ENCODE measurements around the gene ANKUB1. TPM values are rescaled to one million over a fixed set of nuclear protein-coding genes. Genes with fewer than 3 reads are reported as not detected.

Gene ANKUB1
- total and polyA plus RNA-seq, 2 experiments from 2014 or later: not detected

DNA sequence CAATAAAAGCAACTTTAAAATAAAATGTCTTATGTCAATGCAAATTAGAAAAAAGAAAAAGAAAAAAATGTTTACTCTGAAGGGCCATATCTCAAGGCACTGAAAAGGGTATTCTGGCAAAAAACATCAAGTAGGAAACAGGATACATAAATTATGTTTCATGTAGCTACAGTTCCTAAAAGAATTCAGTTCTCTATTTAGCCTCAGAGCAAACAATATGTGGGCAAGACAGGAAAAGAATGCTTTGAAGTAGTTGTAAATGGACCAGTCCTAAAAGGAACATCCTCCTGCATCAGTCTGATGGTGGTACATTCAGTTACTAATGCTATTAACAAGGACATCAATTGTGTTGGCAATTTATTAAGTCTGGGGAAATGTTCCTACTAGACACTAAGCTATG, 48.2 kb downstream of the ANKUB1 start:
- Histone ChIP-seq H3K9me3 (ENCODE audit: low read depth) (no peaks in the 10 kb centered on the region), H3K27ac (no peak overlapping the region), H4K20me1 (ENCODE audit: insufficient read depth, poor library complexity, severe bottlenecking) (no peaks in the 10 kb centered on the region), H3K4me3 (no peak overlapping the region), H2AFZ (no peak overlapping the region), H3K9me2 (replicated peaks; ENCODE audit: insufficient read depth) (no peaks in the 10 kb centered on the region), H3K36me3 (replicated peaks; ENCODE audit: insufficient read depth, low read depth) (no peaks in the 10 kb centered on the region), H3K4me2 (no peak overlapping the region), H3K27me3 (no peaks in the 10 kb centered on the region), H3K4me1 (ENCODE audit: insufficient read depth) (no peaks in the 10 kb centered on the region), H3K79me2 (no peaks in the 10 kb centered on the region)
- no peak for TF ChIP-seq EZH2 (IDR thresholded peaks at IDR 0.05; ENCODE audit: borderline replicate concordance)
- TF ChIP-seq EZH2phosphoT487 (IDR thresholded peaks at IDR 0.05; ENCODE audit: low read depth, severe bottlenecking, unreplicated experiment): no peak
- TF ChIP-seq, protein P1, sequence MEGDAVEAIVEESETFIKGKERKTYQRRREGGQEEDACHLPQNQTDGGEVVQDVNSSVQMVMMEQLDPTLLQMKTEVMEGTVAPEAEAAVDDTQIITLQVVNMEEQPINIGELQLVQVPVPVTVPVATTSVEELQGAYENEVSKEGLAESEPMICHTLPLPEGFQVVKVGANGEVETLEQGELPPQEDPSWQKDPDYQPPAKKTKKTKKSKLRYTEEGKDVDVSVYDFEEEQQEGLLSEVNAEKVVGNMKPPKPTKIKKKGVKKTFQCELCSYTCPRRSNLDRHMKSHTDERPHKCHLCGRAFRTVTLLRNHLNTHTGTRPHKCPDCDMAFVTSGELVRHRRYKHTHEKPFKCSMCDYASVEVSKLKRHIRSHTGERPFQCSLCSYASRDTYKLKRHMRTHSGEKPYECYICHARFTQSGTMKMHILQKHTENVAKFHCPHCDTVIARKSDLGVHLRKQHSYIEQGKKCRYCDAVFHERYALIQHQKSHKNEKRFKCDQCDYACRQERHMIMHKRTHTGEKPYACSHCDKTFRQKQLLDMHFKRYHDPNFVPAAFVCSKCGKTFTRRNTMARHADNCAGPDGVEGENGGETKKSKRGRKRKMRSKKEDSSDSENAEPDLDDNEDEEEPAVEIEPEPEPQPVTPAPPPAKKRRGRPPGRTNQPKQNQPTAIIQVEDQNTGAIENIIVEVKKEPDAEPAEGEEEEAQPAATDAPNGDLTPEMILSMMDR (IDR thresholded peaks at IDR 0.05; ENCODE audit: poor library complexity): no peak
- no peak for DNase-seq (ENCODE audit: low spot score)

DNA sequence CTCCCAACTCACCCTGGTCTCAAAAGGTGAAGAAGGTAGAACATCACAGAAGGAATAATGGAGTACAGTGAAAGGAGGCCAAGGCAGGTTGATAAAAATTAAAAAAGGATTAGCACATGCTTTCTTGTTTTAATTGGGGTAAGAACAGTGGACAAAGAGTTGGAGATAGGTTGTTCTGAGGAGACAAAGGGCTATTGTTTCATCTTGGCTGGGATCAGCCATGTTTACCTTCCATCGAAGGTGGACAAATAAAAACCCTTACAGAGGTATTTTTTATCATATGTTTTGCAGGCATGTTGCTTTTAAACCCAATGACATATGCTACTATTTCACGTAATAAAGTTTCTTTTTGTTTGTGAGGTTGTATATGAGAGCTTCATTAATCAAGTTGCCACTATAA, 53.0 kb downstream of the ANKUB1 start:
- Histone ChIP-seq H3K36me3 (replicated peaks; ENCODE audit: insufficient read depth, low read depth) (no peaks in the 10 kb centered on the region), H4K20me1 (ENCODE audit: insufficient read depth, poor library complexity, severe bottlenecking) (no peaks in the 10 kb centered on the region), H2AFZ (no peak overlapping the region), H3K9me2 (replicated peaks; ENCODE audit: insufficient read depth) (no peaks in the 10 kb centered on the region), H3K9me3 (ENCODE audit: low read depth) (no peaks in the 10 kb centered on the region), H3K27me3 (no peaks in the 10 kb centered on the region), H3K4me1 (ENCODE audit: insufficient read depth) (no peaks in the 10 kb centered on the region), H3K27ac (no peak overlapping the region), H3K4me3 (no peak overlapping the region), H3K4me2 (no peak overlapping the region), H3K79me2 (no peaks in the 10 kb centered on the region)
- 72% methylated on average over 2 of the region's 2 CpGs for WGBS (ENCODE audit: low lambda C conversion rate, missing lambda C conversion rate)
- no peak for DNase-seq (ENCODE audit: low spot score)
- no peak for TF ChIP-seq EZH2 (IDR thresholded peaks at IDR 0.05; ENCODE audit: borderline replicate concordance)
- no peak for TF ChIP-seq EZH2phosphoT487 (IDR thresholded peaks at IDR 0.05; ENCODE audit: low read depth, severe bottlenecking, unreplicated experiment)
- TF ChIP-seq, protein P1 (IDR thresholded peaks at IDR 0.05; ENCODE audit: poor library complexity): no peak

DNA sequence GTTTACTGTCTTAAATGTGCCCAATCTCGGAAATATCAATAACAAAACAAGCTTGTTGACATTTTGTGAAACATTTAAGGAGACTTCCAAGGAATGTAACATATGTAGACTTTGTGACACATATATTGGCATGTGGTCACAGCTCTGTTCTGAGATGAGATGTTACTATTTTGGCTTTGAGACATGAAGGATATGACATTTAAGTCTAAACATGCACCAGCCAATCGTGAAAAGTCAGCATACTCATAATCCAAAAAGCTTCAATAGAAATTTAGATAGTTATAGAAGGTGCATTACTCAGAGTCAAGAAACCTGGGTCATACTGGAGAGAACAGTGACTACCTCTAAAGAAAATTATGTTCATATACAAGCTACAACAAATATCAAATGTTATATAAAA, 53.5 kb downstream of the ANKUB1 start:
- no peak overlapping the region for H3K4me2 ChIP-seq
- no peaks in the 10 kb centered on the region for H4K20me1 ChIP-seq (ENCODE audit: insufficient read depth, poor library complexity, severe bottlenecking)
- DNase-seq (ENCODE audit: low spot score): no peak
- no peaks in the 10 kb centered on the region for H3K9me3 ChIP-seq (ENCODE audit: low read depth)
- H2AFZ ChIP-seq: no peak overlapping the region
- no peak overlapping the region for H3K27ac ChIP-seq
- no peaks in the 10 kb centered on the region for H3K9me2 ChIP-seq (replicated peaks; ENCODE audit: insufficient read depth)
- no peaks in the 10 kb centered on the region for H3K79me2 ChIP-seq
- no peak for TF ChIP-seq EZH2 (IDR thresholded peaks at IDR 0.05; ENCODE audit: borderline replicate concordance)
- no peak for TF ChIP-seq EZH2phosphoT487 (IDR thresholded peaks at IDR 0.05; ENCODE audit: low read depth, severe bottlenecking, unreplicated experiment)
- TF ChIP-seq, protein P1 (IDR thresholded peaks at IDR 0.05; ENCODE audit: poor library complexity): no peak
- no peaks in the 10 kb centered on the region for H3K27me3 ChIP-seq
- 98% methylated on average over 2 of the region's 2 CpGs for WGBS (ENCODE audit: low lambda C conversion rate, missing lambda C conversion rate)
- H3K4me1 ChIP-seq (ENCODE audit: insufficient read depth): no peaks in the 10 kb centered on the region
- H3K4me3 ChIP-seq: no peak overlapping the region
- no peaks in the 10 kb centered on the region for H3K36me3 ChIP-seq (replicated peaks; ENCODE audit: insufficient read depth, low read depth)

DNA sequence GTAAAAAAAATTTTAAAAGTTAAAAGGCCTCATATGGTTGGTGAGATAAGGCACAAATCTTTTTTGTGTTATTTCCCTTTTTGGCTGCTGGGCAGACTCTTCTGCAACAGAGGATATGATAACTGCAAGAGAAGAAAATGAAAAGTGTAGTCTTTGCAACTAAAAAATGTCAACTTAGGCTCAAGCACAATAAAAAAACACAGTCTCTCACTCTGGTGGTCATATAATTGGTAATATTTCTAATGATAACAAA, 55.5 kb downstream of the ANKUB1 start:
- no peak overlapping the region for H3K4me2 ChIP-seq
- no peak for TF ChIP-seq EZH2 (IDR thresholded peaks at IDR 0.05; ENCODE audit: borderline replicate concordance)
- TF ChIP-seq EZH2phosphoT487 (IDR thresholded peaks at IDR 0.05; ENCODE audit: low read depth, severe bottlenecking, unreplicated experiment): no peak
- TF ChIP-seq, protein P1 (IDR thresholded peaks at IDR 0.05; ENCODE audit: poor library complexity): no peak

More for the DNA sequence above, 55.5 kb downstream of the ANKUB1 start:
- no peak overlapping the region for H3K27ac ChIP-seq
- no peak overlapping the region for H2AFZ ChIP-seq
- no peaks in the 10 kb centered on the region for H3K36me3 ChIP-seq (replicated peaks; ENCODE audit: insufficient read depth, low read depth)
- no peaks in the 10 kb centered on the region for H3K79me2 ChIP-seq
- no peaks in the 10 kb centered on the region for H4K20me1 ChIP-seq (ENCODE audit: insufficient read depth, poor library complexity, severe bottlenecking)
- H3K9me2 ChIP-seq (replicated peaks; ENCODE audit: insufficient read depth): no peaks in the 10 kb centered on the region
- H3K4me1 ChIP-seq (ENCODE audit: insufficient read depth): no peaks in the 10 kb centered on the region
- H3K9me3 ChIP-seq (ENCODE audit: low read depth): no peaks in the 10 kb centered on the region
- DNase-seq (ENCODE audit: low spot score): no peak
- no peak overlapping the region for H3K4me3 ChIP-seq
- no peaks in the 10 kb centered on the region for H3K27me3 ChIP-seq

All from hepatocyte (in vitro differentiated cells).